IPS-18c (cell line): ENCODE results near the gene TUBB.

Experiments used
- H3K4me3 ChIP-seq: 2 replicates; pipeline ENCODE4 v1.7.0; 2013; ENCODE audit warnings: low read depth, mild to moderate bottlenecking, low read length, moderate library complexity; ENCODE audit not compliant: insufficient read depth
- H3K9me3 ChIP-seq: one replicate; pipeline ENCODE4 v1.6.1; 2013; ENCODE audit warnings: mild to moderate bottlenecking, low read length, moderate library complexity; ENCODE audit not compliant: control insufficient read depth, insufficient read depth

Gene TUBB

GRCh38 chr6:30724906-30725667 is 4.9 kb downstream of the TUBB start:
- Histone ChIP-seq H3K9me3 (no peaks in the 10 kb centered on the region), H3K4me3 (no peak overlapping the region)

- Histone ChIP-seq H3K4me3 (no peak overlapping the region), H3K9me3 (no peaks in the 10 kb centered on the region)
These were observed 5.8 kb downstream of the TUBB start for GRCh38 chr6:30725713-30726505.

GRCh38 chr6:30726506-30727413 is 6.6 kb downstream of the TUBB start:
- no peak overlapping the region for H3K4me3 ChIP-seq
- no peaks in the 10 kb centered on the region for H3K9me3 ChIP-seq

GRCh38 chr6:30727920-30728553 is 7.9 kb downstream of the TUBB start:
- Histone ChIP-seq H3K4me3 (no peak overlapping the region), H3K9me3 (no peaks in the 10 kb centered on the region)

GRCh38 chr6:30730601-30731435 is 10.7 kb downstream of the TUBB start:
- no peak overlapping the region for H3K4me3 ChIP-seq
- H3K9me3 ChIP-seq: peaks cover 2% of the 10 kb centered on the region

GRCh38 chr6:30732237-30732943 is 12.2 kb downstream of the TUBB start:
- no peak overlapping the region for H3K4me3 ChIP-seq
- H3K9me3 ChIP-seq: peaks cover 2% of the 10 kb centered on the region

- H3K4me3 ChIP-seq: no peak overlapping the region
- peaks cover 2% of the 10 kb centered on the region for H3K9me3 ChIP-seq
These were observed 15.6 kb downstream of the TUBB start for GRCh38 chr6:30735668-30736314.

GRCh38 chr6:30738532-30738931 is 18.4 kb downstream of the TUBB start:
- peaks cover 5% of the 10 kb centered on the region for H3K9me3 ChIP-seq
- no peak overlapping the region for H3K4me3 ChIP-seq

- Histone ChIP-seq H3K9me3 (peaks cover 2% of the 10 kb centered on the region), H3K4me3 (no peak overlapping the region)
These were observed 20.4 kb downstream of the TUBB start for GRCh38 chr6:30740540-30740870.

- Histone ChIP-seq H3K9me3 (peaks cover 2% of the 10 kb centered on the region), H3K4me3 (peak overlapping the region; percentile 86)
These were observed 21.1 kb downstream of the TUBB start for GRCh38 chr6:30741063-30741779.

GRCh38 chr6:30741789-30742315 is 21.7 kb downstream of the TUBB start:
- Histone ChIP-seq H3K9me3 (peaks cover 2% of the 10 kb centered on the region), H3K4me3 (peak overlapping the region; percentile 86)

- Histone ChIP-seq H3K9me3 (peaks cover 2% of the 10 kb centered on the region), H3K4me3 (peak within 1 kb of the TSS; percentile 86)
These were observed 22.4 kb downstream of the TUBB start, which contains the start of gene FLOT1 for GRCh38 chr6:30742316-30743098. TSS of gene FLOT1 (minus strand) at chr6:30742687. CDS start at chr6:30742189, 498 bp downstream.

GRCh38 chr6:30743099-30744053 is 23.2 kb downstream of the TUBB start:
- peaks cover 2% of the 10 kb centered on the region for H3K9me3 ChIP-seq

More at GRCh38 chr6:30743099-30744053, 23.2 kb downstream of the TUBB start:
- peak overlapping the region; percentile 86 for H3K4me3 ChIP-seq
